ENCODE results near the gene ADGRV1. TPM values are rescaled to one million over a fixed set of nuclear protein-coding genes. Genes with fewer than 3 reads are reported as not detected.

ADGRV1 gene
- total and polyA plus RNA-seq, 9 of the 15 experiments (the other 6 are each of a cell fraction or from before 2014, with no cell fraction given): 21.7 to 156 (median 58.2) TPM

DNA sequence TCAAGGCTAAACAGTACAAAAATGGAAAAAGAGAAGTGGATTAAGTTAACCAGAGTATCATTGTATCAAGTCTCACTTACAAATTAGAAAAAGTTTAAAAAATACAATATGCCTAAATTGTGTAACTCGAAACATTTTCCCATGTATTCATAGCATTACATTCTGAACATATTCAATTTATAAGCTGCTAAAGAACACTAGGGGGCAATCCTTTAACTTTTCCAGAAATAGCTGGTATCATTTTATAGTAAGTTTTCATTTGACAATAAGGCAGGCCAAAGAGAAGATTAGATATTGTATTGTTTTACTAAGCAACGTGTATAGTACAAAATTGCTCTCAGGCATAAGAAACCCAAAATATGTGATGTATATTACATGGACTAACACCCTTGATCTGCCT is 234.6 kb downstream of the ADGRV1 start:
- no peaks in the 10 kb centered on the region for H3K4me1 ChIP-seq (replicated peaks in 1 of 2; ENCODE audit: control insufficient read depth in 2 of 2, insufficient read depth in 2 of 2, low read length in 2 of 2)
- POLR2A ChIA-PET: interaction anchor here (0.5 to 1.8 kb wide), 2 partner anchors 10 to 169 kb away, joined by 4 to 5 read pairs; no protein-coding TSS in a partner anchor
- H3K4me2 ChIP-seq (ENCODE audit: insufficient read depth, low read length): no peak overlapping the region
- peaks cover 70% of the 10 kb centered on the region for H3K36me3 ChIP-seq (ENCODE audit: control insufficient read depth, insufficient read depth, low read length)
- FAIRE-seq (no peak), DNase-seq (ENCODE audit: extremely low read depth in 1 of 4, low spot score in 3 of 4) (no peak), ATAC-seq (no peak)
- in situ Hi-C loops (cut with MboI) (no loop called here), intact Hi-C loops (cut with micrococcal nuclease) (no loop called here)
- CTCF ChIA-PET (ENCODE audit: low intra/inter-chr PET ratio): no interaction called here
- peaks cover 32% of the 10 kb centered on the region for H3K9me3 ChIP-seq (replicated peaks; ENCODE audit: control insufficient read depth, insufficient read depth, low read depth, low read length)
- BruUV-seq (replicated peaks): no TSS peak
- no peaks in the 10 kb centered on the region for H3K27me3 ChIP-seq (ENCODE audit: control insufficient read depth in 2 of 2, insufficient read depth in 2 of 2, low read length in 2 of 2)
- no peak overlapping the region for H3K9ac ChIP-seq (ENCODE audit: insufficient read depth in 1 of 2, low read depth in 2 of 2, low read length in 2 of 2)
- H3K79me2 ChIP-seq (ENCODE audit: control insufficient read depth, insufficient read depth, low read length): no peaks in the 10 kb centered on the region
- no peak overlapping the region for H2AFZ ChIP-seq (ENCODE audit: low read depth, low read length)
- no peaks in the 10 kb centered on the region for H4K20me1 ChIP-seq (replicated peaks; ENCODE audit: control insufficient read depth, insufficient read depth, low read length)
- H3K4me3 ChIP-seq: no peak overlapping the region
- 89% methylated on average over 2 of the region's 2 CpGs for WGBS (ENCODE audit: insufficient coverage, low coverage, missing lambda C conversion rate)
- no peaks in the 10 kb centered on the region for H3K9me1 ChIP-seq (ENCODE audit: control insufficient read depth, insufficient read depth, low read length)
- H3K27ac ChIP-seq (ENCODE audit: extremely low read depth, low read depth, low read length): no peak overlapping the region
- TF ChIP-seq MCM7 (IDR thresholded peaks at IDR 0.05) (no peak), ZNF766 (CRISPR knock-in tag; conservative IDR thresholded peaks at IDR 0.05) (no peak), LARP7 (IDR thresholded peaks at IDR 0.05) (no peak), CREB1 (IDR thresholded peaks at IDR 0.05) (no peak), CREB1 (CRISPR knock-in tag; IDR thresholded peaks at IDR 0.05) (no peak), ELF2 (CRISPR knock-in tag; IDR thresholded peaks at IDR 0.05) (no peak), ZBTB17 (CRISPR knock-in tag; IDR thresholded peaks at IDR 0.05) (no peak)
- TF ChIP-seq, protein P1, sequence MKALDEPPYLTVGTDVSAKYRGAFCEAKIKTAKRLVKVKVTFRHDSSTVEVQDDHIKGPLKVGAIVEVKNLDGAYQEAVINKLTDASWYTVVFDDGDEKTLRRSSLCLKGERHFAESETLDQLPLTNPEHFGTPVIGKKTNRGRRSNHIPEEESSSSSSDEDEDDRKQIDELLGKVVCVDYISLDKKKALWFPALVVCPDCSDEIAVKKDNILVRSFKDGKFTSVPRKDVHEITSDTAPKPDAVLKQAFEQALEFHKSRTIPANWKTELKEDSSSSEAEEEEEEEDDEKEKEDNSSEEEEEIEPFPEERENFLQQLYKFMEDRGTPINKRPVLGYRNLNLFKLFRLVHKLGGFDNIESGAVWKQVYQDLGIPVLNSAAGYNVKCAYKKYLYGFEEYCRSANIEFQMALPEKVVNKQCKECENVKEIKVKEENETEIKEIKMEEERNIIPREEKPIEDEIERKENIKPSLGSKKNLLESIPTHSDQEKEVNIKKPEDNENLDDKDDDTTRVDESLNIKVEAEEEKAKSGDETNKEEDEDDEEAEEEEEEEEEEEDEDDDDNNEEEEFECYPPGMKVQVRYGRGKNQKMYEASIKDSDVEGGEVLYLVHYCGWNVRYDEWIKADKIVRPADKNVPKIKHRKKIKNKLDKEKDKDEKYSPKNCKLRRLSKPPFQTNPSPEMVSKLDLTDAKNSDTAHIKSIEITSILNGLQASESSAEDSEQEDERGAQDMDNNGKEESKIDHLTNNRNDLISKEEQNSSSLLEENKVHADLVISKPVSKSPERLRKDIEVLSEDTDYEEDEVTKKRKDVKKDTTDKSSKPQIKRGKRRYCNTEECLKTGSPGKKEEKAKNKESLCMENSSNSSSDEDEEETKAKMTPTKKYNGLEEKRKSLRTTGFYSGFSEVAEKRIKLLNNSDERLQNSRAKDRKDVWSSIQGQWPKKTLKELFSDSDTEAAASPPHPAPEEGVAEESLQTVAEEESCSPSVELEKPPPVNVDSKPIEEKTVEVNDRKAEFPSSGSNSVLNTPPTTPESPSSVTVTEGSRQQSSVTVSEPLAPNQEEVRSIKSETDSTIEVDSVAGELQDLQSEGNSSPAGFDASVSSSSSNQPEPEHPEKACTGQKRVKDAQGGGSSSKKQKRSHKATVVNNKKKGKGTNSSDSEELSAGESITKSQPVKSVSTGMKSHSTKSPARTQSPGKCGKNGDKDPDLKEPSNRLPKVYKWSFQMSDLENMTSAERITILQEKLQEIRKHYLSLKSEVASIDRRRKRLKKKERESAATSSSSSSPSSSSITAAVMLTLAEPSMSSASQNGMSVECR (CRISPR knock-in tag; IDR thresholded peaks at IDR 0.05): no peak

Measured in K562 (cell line).